H54 (cell line): Measurements from ENCODE around the gene SYNE4.
"Not testable (repeated sequence)": the region's sequence is repeated elsewhere in the genome, so short reads cannot be mapped to it uniquely, and the experiment has no call there.

Experiments used
- DNase-seq: peaks from one replicate; pipeline ENCODE4 v3.0.0; 2011; ENCODE audit warnings: low spot score, mixed read lengths; ENCODE audit not compliant: insufficient read length
- FAIRE-seq: peaks from 3 replicates; lab custom pipeline; 2011; peaks lifted over from hg19 to GRCh38; lab: Jason Lieb, UNC
- POLR2A ChIP-seq: IDR thresholded peaks from 2 replicates; pipeline ENCODE4 v1.6.1; 2011; ENCODE audit warnings: low read depth, mild to moderate bottlenecking, low read length

The SYNE4 gene

GRCh38 chr19:35990156-35990555, 18.5 kb downstream of the SYNE4 start:
- TF ChIP-seq POLR2A: no peak

GRCh38 chr19:35988824-35989223, 19.8 kb downstream of the SYNE4 start:
- TF ChIP-seq POLR2A: no peak
- FAIRE-seq (no peak), DNase-seq (no peak)

More at GRCh38 chr19:35990156-35990555, 18.5 kb downstream of the SYNE4 start:
- FAIRE-seq (no peak), DNase-seq (no peak)

GRCh38 chr19:35987571-35987896, 21.1 kb downstream of the SYNE4 start:
- no peak for DNase-seq
- no peak for TF ChIP-seq POLR2A
- FAIRE-seq: no peak

GRCh38 chr19:35986664-35987570, 21.7 kb downstream of the SYNE4 start:
- DNase-seq: no peak
- no peak for FAIRE-seq

GRCh38 chr19:35986111-35986510, 22.5 kb downstream of the SYNE4 start:
- FAIRE-seq (no peak), DNase-seq (no peak)
- no peak for TF ChIP-seq POLR2A

More at GRCh38 chr19:35986664-35987570, 21.7 kb downstream of the SYNE4 start:
- no peak for TF ChIP-seq POLR2A

GRCh38 chr19:35983177-35983576, 25.4 kb downstream of the SYNE4 start:
- no peak for FAIRE-seq
- no peak for DNase-seq
- TF ChIP-seq POLR2A: no peak

- DNase-seq, FAIRE-seq: not testable (repeated sequence)
Observed at GRCh38 chr19:35980997-35981396, 27.6 kb downstream of the SYNE4 start.

GRCh38 chr19:35978832-35979365, 29.7 kb downstream of the SYNE4 start:
- no peak for TF ChIP-seq POLR2A
- DNase-seq: no peak
- FAIRE-seq: no peak

- TF ChIP-seq POLR2A: no peak
- DNase-seq: no peak
- no peak for FAIRE-seq
Observed at GRCh38 chr19:35978271-35978670, 30.3 kb downstream of the SYNE4 start.

GRCh38 chr19:35977446-35978222, 31.0 kb downstream of the SYNE4 start:
- FAIRE-seq (no peak), DNase-seq (no peak)
- TF ChIP-seq POLR2A: no peak

- peak; percentile 50 for DNase-seq
- no peak for FAIRE-seq
- no peak for TF ChIP-seq POLR2A
Observed at GRCh38 chr19:35975608-35976214, 32.9 kb downstream of the SYNE4 start.

GRCh38 chr19:35973487-35973886, 35.1 kb downstream of the SYNE4 start:
- no peak for DNase-seq
- no peak for FAIRE-seq
- TF ChIP-seq POLR2A: no peak

GRCh38 chr19:35966771-35967170, 41.8 kb downstream of the SYNE4 start:
- FAIRE-seq (no peak), DNase-seq (no peak)
- no peak for TF ChIP-seq POLR2A

- FAIRE-seq: no peak
Observed at GRCh38 chr19:35963514-35963913, 45.1 kb downstream of the SYNE4 start.

More at GRCh38 chr19:35963514-35963913, 45.1 kb downstream of the SYNE4 start:
- DNase-seq: no peak
- TF ChIP-seq POLR2A: no peak
